Brain microvascular endothelial cell (primary cell): ENCODE results near the gene TPP1.

Experiments
- DNase-seq: peaks from one replicate; pipeline ENCODE4 v3.0.0-alpha.2; 2020
- H3K27ac ChIP-seq: fragments of 250-450 bp; sonication (Bioruptor Pico); 2 replicates; pipeline ENCODE4 v1.5.1; 2020; ENCODE audit warnings: mild to moderate bottlenecking, moderate library complexity
- H3K27me3 ChIP-seq: fragments of 250-450 bp; sonication (Bioruptor Pico); replicated peaks from 2 replicates; pipeline ENCODE4 v1.5.1; 2020; ENCODE audit warnings: mild to moderate bottlenecking
- H3K36me3 ChIP-seq: fragments of 250-450 bp; sonication (Bioruptor Pico); replicated peaks from 2 replicates; pipeline ENCODE4 v1.5.1; 2020; ENCODE audit warnings: mild to moderate bottlenecking
- H3K4me3 ChIP-seq: 2 replicates; pipeline ENCODE4 v1.5.1; 2011; ENCODE audit warnings: low read depth, mild to moderate bottlenecking, control low read depth, low read length, moderate library complexity
- in situ Hi-C: cut with HindIII; loops from 2 replicates; pipeline ENCODE4 v1.10.0; 2017; ENCODE audit warnings: low sequenced_read_pairs, low pct_ligation_motif_present
- TF ChIP-seq, protein P1 (sequence below): IDR thresholded peaks from 2 replicates; pipeline ENCODE4 v1.5.1; 2011; ENCODE audit warnings: low read depth, mild to moderate bottlenecking, moderate library complexity, low read length, control low read depth, inconsistent platforms; ENCODE audit errors: missing control alignments

The TPP1 gene

GRCh38 chr11:6613496-6613895 is 5.7 kb downstream of the TPP1 start:
- no peak overlapping the region for H3K27ac ChIP-seq

DNA sequence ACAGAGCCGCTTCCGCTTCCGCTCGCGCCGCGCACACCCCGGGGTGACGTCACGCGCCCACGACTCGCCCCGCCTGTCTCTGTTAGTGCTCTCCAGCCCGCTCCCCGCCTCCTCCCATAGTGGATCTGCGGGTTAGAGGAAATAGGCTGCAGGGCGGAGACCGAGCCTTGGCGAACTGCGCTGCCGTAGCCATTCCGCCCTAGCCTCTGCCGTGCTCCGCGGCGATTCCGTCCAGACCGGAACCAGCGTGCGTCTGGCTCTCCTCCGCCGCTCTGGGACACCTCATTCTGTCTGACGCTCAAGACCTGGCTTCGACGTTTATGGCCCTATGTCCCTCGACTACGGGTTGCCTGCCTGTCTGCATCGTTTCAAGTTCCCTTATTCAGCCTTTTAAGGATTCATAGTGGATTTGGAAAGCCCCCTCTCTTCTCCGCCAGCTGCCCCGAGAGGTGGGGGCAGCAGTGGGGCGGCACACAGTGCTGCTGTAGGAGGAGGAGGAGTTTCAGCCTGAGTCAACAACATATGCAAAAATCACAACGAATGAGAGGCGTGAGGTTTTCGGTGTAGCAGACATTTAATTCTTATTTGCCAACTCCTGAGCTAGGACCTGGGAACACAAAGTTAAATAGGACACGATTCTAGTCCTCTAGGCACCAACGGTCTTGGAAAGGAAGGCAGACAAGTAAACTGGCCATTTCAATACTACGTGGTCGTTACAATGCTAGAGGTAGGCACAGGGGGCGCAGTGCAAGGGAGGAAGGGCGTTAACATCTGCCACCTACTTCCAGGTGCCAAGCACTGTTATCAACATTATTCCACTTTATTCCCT is 6.8 kb downstream of the TPP1 start, which contains the start of gene TAF10:
Gene TAF10 (minus strand): TSS at position 4 of the 829 bp plus-strand sequence. CDS start 27 bp downstream, outside the sequence.
- TF ChIP-seq, protein P1, sequence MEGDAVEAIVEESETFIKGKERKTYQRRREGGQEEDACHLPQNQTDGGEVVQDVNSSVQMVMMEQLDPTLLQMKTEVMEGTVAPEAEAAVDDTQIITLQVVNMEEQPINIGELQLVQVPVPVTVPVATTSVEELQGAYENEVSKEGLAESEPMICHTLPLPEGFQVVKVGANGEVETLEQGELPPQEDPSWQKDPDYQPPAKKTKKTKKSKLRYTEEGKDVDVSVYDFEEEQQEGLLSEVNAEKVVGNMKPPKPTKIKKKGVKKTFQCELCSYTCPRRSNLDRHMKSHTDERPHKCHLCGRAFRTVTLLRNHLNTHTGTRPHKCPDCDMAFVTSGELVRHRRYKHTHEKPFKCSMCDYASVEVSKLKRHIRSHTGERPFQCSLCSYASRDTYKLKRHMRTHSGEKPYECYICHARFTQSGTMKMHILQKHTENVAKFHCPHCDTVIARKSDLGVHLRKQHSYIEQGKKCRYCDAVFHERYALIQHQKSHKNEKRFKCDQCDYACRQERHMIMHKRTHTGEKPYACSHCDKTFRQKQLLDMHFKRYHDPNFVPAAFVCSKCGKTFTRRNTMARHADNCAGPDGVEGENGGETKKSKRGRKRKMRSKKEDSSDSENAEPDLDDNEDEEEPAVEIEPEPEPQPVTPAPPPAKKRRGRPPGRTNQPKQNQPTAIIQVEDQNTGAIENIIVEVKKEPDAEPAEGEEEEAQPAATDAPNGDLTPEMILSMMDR, result peak; percentile 62
- Histone ChIP-seq H3K27ac (peak within 1 kb of the TSS; percentile 96), H3K4me3 (peak within 1 kb of the TSS; percentile 74), H3K36me3 (peaks cover 53% of the 10 kb centered on the region), H3K27me3 (no peaks in the 10 kb centered on the region)
- in situ Hi-C loops, result no loop called here
- peak; percentile 95 for DNase-seq

More at GRCh38 chr11:6613496-6613895, 5.7 kb downstream of the TPP1 start:
- Histone ChIP-seq H3K36me3 (peaks cover 45% of the 10 kb centered on the region), H3K27me3 (no peaks in the 10 kb centered on the region), H3K4me3 (no peak overlapping the region)
- TF ChIP-seq, protein P1, result no peak
- in situ Hi-C loops, result no loop called here
- DNase-seq, result no peak

DNA sequence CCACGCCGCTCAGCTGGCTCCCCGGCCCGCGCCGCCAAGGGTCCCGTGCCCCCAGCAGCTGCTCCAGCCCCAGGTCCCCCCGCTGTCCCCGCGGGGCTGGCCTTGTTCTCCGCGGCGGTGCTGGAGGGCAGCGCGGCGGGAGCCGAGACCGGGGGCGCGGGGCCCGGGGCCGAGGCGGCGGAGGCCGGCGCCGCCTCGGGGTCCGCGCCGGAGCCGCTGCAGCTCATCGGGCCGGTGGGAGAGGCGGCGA is 7.3 kb downstream of the TPP1 start:
- peaks cover 57% of the 10 kb centered on the region for H3K36me3 ChIP-seq
- H3K4me3 ChIP-seq, result peak overlapping the region; percentile 74
- TF ChIP-seq, protein P1, result no peak
- no peak for DNase-seq
- H3K27me3 ChIP-seq, result no peaks in the 10 kb centered on the region
- H3K27ac ChIP-seq, result peak overlapping the region; percentile 96
- in situ Hi-C loops, result no loop called here

- peak overlapping the region; percentile 74 for H3K4me3 ChIP-seq
- no peak for DNase-seq
- H3K36me3 ChIP-seq, result peaks cover 57% of the 10 kb centered on the region
- in situ Hi-C loops, result no loop called here
- TF ChIP-seq, protein P1, result no peak
- no peaks in the 10 kb centered on the region for H3K27me3 ChIP-seq
- peak overlapping the region; percentile 96 for H3K27ac ChIP-seq
These were observed 7.9 kb downstream of the TPP1 start for GRCh38 chr11:6611092-6611962.

DNA sequence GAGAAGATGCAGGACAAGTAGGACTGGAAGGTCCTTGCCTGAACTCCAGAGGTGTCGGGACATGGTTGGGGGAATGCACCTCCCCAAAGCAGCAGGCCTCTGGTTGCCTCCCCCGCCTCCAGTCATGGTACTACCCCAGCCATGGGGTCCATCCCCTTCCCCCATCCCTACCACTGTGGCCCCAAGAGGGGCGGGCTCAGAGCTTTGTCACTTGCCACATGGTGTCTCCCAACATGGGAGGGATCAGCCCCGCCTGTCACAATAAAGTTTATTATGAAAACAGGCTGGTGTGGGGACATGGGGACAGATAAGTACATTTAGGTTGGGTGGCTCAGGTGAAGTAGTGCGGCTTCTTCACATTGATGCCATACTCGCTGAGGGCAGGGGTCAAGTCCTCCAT is 8.6 kb downstream of the TPP1 start:
- Histone ChIP-seq H3K36me3 (peaks cover 53% of the 10 kb centered on the region), H3K27ac (no peak overlapping the region), H3K4me3 (peak overlapping the region; percentile 74), H3K27me3 (no peaks in the 10 kb centered on the region)
- TF ChIP-seq, protein P1, result no peak
- in situ Hi-C loops, result no loop called here
- DNase-seq, result no peak
